Neural crest cell (in vitro differentiated cells): ENCODE results near the gene LAGE3. TPM values are rescaled to one million over a fixed set of nuclear protein-coding genes. Genes with fewer than 3 reads are reported as not detected.

Experiments used
- DNase-seq: peaks from one replicate; pipeline ENCODE4 v3.0.0; 2021; ENCODE audit warnings: low read depth, mixed read lengths, low spot score
- H3K27ac Mint-ChIP-seq: one replicate; pipeline ENCODE4 v1.8.0; 2021; ENCODE audit warnings: mild to moderate bottlenecking, mixed read lengths; ENCODE audit not compliant: unreplicated experiment
- H3K27me3 Mint-ChIP-seq: 2 replicates; pipeline ENCODE4 v1.8.0; 2021; ENCODE audit warnings: low read depth, mild to moderate bottlenecking, mixed read lengths
- H3K36me3 Mint-ChIP-seq: 2 replicates; pipeline ENCODE4 v1.8.0; 2021; ENCODE audit warnings: low read depth, mild to moderate bottlenecking, mixed read lengths
- H3K4me1 Mint-ChIP-seq: 2 replicates; pipeline ENCODE4 v1.8.0; 2021; ENCODE audit warnings: mixed read lengths
- H3K4me3 Mint-ChIP-seq: one replicate; pipeline ENCODE4 v1.8.0; 2021; ENCODE audit warnings: mild to moderate bottlenecking, mixed read lengths
- H3K9me3 Mint-ChIP-seq: 2 replicates; pipeline ENCODE4 v1.8.0; 2021; ENCODE audit warnings: mixed read lengths
- CTCF ChIP-seq: fragments of 200-600 bp; sonication (generic); conservative IDR thresholded peaks from 2 replicates; pipeline ENCODE4 v1.5.0; 2021; ENCODE audit warnings: antibody characterized with exemption, mild to moderate bottlenecking
- microRNA-seq: library from miRNA; unstranded; fragments of <30 nt; microRNA quantifications from one replicate; pipeline ENCODE4, GENCODE V29; 2020
- total RNA-seq: library from RNA; stranded (reverse); gene quantifications from 2 replicates; pipeline ENCODE4 v1.2.1, GENCODE V29; 2021

The LAGE3 gene
- total RNA-seq, 1 donor from 2014 or later = 22.6 TPM

GRCh38 chrX:154430479-154430878 is 48.6 kb downstream of the LAGE3 start:
- H3K4me1 Mint-ChIP-seq = peaks cover 20% of the 10 kb centered on the region
- no peak for DNase-seq
- H3K4me3 Mint-ChIP-seq = peak overlapping the region; percentile 69
- H3K36me3 Mint-ChIP-seq = peaks cover 15% of the 10 kb centered on the region
- TF ChIP-seq CTCF = no peak
- no peaks in the 10 kb centered on the region for H3K27me3 Mint-ChIP-seq
- no peaks in the 10 kb centered on the region for H3K9me3 Mint-ChIP-seq
- peak overlapping the region; percentile 35 for H3K27ac Mint-ChIP-seq

GRCh38 chrX:154429711-154430110 is 49.4 kb downstream of the LAGE3 start:
- DNase-seq = no peak
- peak overlapping the region; percentile 85 for H3K4me3 Mint-ChIP-seq
- peak overlapping the region; percentile 57 for H3K27ac Mint-ChIP-seq
- no peaks in the 10 kb centered on the region for H3K27me3 Mint-ChIP-seq
- H3K9me3 Mint-ChIP-seq = no peaks in the 10 kb centered on the region
- peaks cover 20% of the 10 kb centered on the region for H3K4me1 Mint-ChIP-seq
- no peak for TF ChIP-seq CTCF
- H3K36me3 Mint-ChIP-seq = peaks cover 15% of the 10 kb centered on the region

GRCh38 chrX:154428176-154429171 is 50.6 kb downstream of the LAGE3 start, which contains the start of gene ATP6AP1:
Gene ATP6AP1 (plus strand): TSS chrX:154428677. CDS start chrX:154428693, 16 bp downstream.
- peaks cover 14% of the 10 kb centered on the region for H3K36me3 Mint-ChIP-seq
- H3K27ac Mint-ChIP-seq = no peak within 1 kb of the TSS
- H3K4me1 Mint-ChIP-seq = peaks cover 28% of the 10 kb centered on the region
- H3K9me3 Mint-ChIP-seq = no peaks in the 10 kb centered on the region
- peak within 1 kb of the TSS; percentile 85 for H3K4me3 Mint-ChIP-seq
- TF ChIP-seq CTCF = no peak
- no peaks in the 10 kb centered on the region for H3K27me3 Mint-ChIP-seq
- DNase-seq = peak; percentile 71

Small RNAs within 50 kb of the gene (microRNA-seq; reads per million reads assigned to microRNA genes)
- 11.8 reads per million, percentile 23 among the genes with 10 or more reads in this experiment for gene MIR6858

Other genes starting within 250 kb of the LAGE3 start
- not detected in 2 replicates for gene OPN1MW3, start 221.7 kb downstream of the LAGE3 start, total RNA-seq
- not detected in 2 replicates for gene TEX28, start 184.2 kb downstream of the LAGE3 start, total RNA-seq
- 0.91 and 1.1 TPM in 2 replicates for gene TKTL1, start 183.5 kb downstream of the LAGE3 start, total RNA-seq
- 786 and 809 TPM in 2 replicates for gene FLNA, start 104.6 kb downstream of the LAGE3 start, total RNA-seq
- 54.3 and 56.8 TPM in 2 replicates for gene EMD, start 100.0 kb downstream of the LAGE3 start, total RNA-seq
- gene RPL10, start 80.9 kb downstream of the LAGE3 start, total RNA-seq = 2,853 and 2,857 TPM in 2 replicates
- gene DNASE1L1, start 70.0 kb downstream of the LAGE3 start, total RNA-seq = 9.3 and 11.5 TPM in 2 replicates
- gene TAFAZZIN, start 67.7 kb downstream of the LAGE3 start, total RNA-seq = 45.7 and 47.1 TPM in 2 replicates
- 78.2 and 79.8 TPM in 2 replicates for gene ATP6AP1, start 50.6 kb downstream of the LAGE3 start, total RNA-seq
- gene GDI1, start 42.1 kb downstream of the LAGE3 start, total RNA-seq = 206 and 210 TPM in 2 replicates
- gene FAM50A, start 35.1 kb downstream of the LAGE3 start, total RNA-seq = 68.8 and 69.0 TPM in 2 replicates
- gene PLXNA3, start 21.0 kb downstream of the LAGE3 start, total RNA-seq = 74.1 and 75.1 TPM in 2 replicates
- 39.2 and 39.5 TPM in 2 replicates for gene UBL4A, start 7.3 kb upstream of the LAGE3 start, total RNA-seq
- 7.8 TPM in 2 replicates for gene SLC10A3, start 11.3 kb upstream of the LAGE3 start, total RNA-seq
- 25.8 and 29.9 TPM in 2 replicates for gene FAM3A, start 37.0 kb upstream of the LAGE3 start, total RNA-seq
- 84.4 and 93.9 TPM in 2 replicates for gene G6PD, start 67.6 kb upstream of the LAGE3 start, total RNA-seq
- 20.3 and 21.3 TPM in 2 replicates for gene IKBKG, start 68.3 kb upstream of the LAGE3 start, total RNA-seq
- gene CTAG1A, start 105.9 kb upstream of the LAGE3 start, total RNA-seq = not detected in 2 replicates
- gene CTAG1B, start 140.0 kb upstream of the LAGE3 start, total RNA-seq = not detected in 2 replicates
- not detected in 2 replicates for gene CTAG2, start 174.3 kb upstream of the LAGE3 start, total RNA-seq